ENCODE measurements around the gene ATP10A.

The ATP10A gene, protein sequence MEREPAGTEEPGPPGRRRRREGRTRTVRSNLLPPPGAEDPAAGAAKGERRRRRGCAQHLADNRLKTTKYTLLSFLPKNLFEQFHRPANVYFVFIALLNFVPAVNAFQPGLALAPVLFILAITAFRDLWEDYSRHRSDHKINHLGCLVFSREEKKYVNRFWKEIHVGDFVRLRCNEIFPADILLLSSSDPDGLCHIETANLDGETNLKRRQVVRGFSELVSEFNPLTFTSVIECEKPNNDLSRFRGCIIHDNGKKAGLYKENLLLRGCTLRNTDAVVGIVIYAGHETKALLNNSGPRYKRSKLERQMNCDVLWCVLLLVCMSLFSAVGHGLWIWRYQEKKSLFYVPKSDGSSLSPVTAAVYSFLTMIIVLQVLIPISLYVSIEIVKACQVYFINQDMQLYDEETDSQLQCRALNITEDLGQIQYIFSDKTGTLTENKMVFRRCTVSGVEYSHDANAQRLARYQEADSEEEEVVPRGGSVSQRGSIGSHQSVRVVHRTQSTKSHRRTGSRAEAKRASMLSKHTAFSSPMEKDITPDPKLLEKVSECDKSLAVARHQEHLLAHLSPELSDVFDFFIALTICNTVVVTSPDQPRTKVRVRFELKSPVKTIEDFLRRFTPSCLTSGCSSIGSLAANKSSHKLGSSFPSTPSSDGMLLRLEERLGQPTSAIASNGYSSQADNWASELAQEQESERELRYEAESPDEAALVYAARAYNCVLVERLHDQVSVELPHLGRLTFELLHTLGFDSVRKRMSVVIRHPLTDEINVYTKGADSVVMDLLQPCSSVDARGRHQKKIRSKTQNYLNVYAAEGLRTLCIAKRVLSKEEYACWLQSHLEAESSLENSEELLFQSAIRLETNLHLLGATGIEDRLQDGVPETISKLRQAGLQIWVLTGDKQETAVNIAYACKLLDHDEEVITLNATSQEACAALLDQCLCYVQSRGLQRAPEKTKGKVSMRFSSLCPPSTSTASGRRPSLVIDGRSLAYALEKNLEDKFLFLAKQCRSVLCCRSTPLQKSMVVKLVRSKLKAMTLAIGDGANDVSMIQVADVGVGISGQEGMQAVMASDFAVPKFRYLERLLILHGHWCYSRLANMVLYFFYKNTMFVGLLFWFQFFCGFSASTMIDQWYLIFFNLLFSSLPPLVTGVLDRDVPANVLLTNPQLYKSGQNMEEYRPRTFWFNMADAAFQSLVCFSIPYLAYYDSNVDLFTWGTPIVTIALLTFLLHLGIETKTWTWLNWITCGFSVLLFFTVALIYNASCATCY (N-terminal part only)

DNA sequence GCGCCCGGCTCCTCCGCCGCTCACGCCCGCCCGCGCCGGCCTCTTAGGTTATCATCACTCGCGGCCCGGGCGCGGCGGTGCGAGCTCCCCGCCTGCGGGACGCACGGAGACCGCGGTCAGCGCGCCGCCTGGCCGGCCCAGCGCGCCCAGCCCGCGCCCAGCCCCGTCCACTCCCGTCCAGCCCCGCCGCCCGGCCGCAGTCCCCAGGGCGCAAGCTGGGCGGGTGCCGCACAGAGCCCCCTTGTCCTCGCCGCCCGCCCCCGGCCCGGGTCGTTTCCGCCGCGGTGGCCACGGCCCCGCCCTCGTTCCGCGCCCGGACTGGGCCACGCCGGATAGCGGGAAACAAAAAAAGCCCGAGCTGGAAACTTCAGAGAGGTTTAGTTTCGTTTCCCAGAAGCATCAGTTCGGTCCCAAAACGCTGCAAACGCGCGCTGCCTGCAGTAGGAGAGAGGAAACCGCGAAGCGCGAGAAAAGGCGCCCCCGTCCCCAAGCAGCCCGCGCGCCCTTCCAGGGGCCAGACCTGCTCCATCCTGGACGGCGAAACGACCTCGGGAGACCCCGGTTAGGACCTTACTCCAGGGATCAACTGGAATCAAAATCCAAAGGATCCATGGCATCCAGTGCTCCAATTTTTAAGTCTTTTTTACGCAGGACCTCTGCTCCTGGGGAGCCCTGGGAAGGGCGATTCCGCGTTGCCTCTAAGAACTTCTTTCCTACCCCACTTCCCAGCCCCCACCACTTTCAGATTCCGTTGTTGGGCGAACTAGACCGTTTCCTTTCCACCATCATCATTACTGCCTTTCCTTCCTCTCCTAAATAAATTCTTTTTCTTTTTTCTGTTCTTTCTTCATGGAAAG, at the start of gene ATP10A:
Gene ATP10A (minus strand): TSS at position 217 of the 857 bp plus-strand sequence. CDS start 231 bp downstream, outside the sequence.
- peak in 1 of 2 donors; percentile 56 for DNase-seq

DNA sequence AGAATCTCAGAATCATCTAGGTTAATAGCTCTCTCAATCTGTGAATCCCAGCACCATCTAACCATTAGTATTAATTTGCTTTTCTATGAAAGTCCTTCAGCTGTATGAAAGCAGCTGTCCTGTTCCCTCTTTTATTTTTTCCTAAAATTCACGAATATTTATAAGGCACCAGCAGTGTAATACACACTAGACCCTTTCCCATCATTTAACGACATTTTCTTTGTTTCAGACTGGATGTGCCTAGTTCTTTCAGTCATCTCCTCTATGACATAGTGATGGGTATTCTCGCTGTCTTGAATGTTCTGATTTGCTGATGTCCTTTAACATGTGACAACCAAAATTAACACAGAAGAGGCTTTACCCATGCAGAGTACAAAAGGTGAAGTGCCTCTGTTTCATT, 48.9 kb upstream of the ATP10A start:
- DNase-seq = no peak

DNA sequence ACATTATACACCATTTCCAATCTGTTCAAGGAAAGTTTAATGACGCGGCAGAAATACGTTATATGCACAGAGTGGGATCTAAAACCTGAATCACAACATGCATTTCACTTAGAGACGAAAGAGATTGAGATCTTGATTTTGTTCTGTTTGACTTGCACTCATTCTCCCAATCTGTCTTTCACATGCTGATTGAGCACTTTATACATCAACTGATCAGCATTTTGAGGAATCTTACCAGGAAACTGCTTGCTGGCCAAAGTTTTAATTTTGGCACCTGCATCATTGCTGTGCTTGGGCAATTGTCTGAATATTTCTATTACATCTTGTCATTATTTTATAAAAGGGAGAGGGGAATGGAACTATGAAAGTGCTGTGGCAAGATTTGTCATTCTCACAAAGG, 47.7 kb upstream of the ATP10A start:
- no peak for DNase-seq

DNA sequence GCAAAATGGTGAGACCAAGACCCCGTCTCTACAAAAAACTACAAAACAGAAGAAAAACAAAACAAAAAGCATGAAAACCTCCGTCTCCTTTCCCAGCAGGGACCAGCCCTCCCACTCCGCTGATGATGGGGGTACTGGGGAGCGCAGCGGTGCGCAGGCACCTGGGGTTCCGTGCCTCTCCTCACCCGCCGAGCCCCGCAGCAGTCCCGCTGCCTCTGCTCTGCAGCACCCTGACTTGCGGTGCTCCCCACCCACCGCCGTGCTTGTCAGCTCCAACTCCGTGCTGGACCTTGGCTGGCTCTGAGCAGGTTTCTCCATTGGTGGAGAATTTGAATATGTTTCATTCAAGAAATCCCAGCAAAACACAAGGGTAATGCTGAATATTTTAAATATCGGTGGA, 46.7 kb upstream of the ATP10A start:
- DNase-seq = no peak

DNA sequence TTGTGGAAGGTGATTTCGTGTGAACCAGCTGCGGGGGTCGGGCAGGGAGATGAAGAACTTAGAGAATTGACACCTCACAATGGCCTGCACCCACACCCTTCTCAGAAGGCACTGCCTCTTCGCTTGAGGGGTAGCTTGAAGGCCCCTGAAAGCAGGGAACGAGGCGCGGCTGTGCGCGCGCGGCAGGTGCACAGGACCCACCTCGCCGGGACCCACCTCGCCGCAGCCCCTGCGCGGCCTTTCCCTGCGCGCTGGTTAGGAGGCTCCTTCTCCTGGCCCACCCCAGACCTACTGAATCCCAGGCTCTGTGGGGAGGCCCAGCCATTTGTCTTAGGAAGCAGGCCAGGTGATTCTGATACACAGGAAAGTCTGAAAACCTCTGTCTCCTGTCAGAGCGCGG, 46.2 kb upstream of the ATP10A start:
- DNase-seq = no peak

DNA sequence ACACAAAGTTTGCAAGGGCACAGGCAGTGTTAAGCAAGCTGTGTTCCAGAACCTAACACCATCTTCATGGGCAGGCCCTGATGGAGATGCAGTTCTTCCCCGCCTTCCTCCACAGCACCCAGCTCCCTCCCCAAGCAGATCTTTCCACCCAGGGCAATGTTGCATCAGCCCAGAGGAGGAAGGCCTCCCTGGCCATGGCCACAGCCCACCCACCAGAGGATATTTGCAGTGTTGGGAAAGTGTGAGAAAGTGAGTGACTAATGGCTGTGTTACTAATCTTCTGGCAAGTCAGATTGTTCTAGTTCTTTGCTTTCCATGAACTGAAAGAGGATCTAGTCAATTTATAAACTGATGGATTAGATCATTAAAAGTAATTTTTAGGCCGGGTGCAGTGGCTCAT, 42.0 kb upstream of the ATP10A start:
- DNase-seq = no peak

DNA sequence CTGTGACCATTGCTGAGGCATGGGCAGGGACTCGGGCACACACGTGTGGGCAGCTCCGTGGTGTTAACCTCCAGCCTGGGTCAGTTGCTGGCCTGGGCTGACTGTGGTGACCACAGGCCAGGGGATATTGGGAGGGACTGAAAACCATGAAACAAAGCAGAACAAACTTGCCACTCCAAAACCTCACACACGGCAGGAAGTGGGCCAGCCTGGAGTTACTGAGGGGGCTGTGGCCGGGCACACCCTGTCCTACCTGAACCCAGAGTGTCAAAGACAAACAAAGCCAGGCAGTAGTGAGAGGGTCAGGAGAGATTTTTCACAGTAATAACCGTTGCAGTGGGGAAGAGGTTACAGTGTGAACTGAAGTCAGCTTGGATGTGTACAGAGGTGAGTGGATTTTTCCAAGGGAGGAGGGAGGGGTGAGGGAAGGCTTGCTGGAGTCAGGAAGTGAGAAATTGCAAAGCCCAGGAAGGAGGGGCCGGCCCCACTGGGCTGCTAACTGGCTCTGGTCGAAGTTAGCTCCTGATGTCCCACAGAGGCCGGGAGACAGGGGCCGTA, 40.0 kb upstream of the ATP10A start:
- no peak for DNase-seq

DNA sequence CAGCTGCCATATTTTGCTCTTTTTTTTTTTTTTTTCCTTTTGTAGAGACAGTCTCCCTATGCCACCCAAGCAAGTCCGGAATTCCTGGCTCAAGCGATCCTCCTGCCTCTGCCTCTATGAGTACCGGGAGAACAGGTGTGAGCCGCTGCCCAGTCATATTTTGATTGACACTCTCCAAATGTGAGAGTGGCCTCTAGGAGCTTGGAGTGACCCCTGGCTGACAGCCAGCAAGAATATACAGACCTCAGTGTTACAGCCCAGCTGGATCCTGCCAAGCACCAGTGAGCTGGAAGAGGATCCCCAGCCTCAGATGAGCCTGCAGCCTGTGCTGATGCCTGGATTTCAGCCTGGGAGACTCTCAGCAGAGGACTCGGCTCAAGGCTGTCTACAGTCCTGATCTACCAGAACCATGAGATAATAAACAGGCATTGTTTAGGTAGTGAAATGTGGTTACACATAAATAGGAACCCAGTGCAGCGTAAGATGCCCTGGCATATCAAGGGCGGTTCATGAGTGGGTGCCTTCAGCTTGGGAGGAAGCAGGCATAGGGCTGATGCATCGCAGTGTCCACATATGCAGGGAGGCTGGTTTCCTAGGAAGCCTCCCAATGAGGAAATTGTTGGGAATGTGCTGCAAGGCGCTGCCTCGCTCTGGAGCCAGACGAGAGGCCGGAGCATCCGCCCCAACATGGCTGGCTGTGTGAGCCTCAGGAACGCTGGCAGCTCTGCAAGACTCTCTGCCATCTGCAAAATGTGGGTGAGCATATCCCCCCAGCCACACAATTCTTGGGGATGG, 38.9 kb upstream of the ATP10A start:
- DNase-seq = no peak

DNA sequence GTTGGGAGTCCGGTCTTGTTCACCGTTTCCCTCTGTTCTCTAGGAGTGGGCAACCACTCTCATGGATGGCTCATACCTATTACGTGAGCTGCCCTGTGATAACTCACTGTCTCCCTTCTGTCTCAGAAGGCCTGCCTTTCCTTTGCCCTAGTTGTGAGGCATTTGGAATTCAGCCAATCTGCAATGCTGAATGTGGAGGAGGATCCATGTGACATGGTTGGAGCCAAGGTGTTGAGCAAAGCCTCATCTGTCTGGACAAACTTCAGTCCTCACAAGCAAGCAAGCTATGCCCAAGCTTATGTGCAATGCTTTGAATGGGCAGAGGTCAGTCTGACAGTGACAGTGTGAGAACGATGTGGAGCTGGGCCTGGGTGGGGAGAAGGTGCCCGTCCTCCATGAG, 37.8 kb upstream of the ATP10A start:
- DNase-seq = no peak

DNA sequence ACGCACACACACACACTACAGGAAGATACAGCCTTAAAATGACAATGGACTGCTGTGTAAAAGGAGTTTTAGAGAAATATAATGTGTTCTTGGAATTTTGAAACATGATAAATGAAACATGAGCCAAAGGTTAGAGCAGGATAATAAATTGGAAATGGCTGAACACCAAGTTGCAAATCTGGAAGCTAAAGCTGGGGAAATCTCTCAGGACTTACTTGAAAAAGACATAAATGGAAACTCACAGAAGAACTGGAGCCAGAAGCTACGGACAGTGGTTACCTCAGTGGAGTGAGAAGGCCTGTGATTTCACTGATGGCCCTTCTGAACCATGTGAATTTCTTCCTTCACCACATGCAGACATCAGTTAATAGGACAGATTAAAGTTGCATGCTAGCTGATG, 37.3 kb upstream of the ATP10A start:
- no peak for DNase-seq

DNA sequence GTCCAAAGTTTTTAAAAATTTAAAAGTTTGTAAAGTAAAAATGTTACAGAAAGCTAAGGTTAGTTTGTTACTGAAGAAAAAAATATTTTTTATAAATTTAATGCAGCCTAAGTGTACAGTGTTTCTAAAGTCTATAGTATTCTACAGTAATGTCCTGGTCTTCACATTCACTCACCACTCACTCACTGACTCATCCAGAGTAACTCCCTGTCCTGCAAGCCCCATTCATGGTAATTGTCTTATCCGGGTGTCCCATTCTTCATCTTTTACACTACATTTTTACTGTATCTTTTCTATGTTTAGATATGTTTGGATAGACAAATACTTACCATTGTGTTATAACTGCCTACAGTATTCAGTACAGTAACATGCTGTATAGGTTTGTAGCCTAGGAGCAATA, 36.7 kb upstream of the ATP10A start:
- DNase-seq = no peak

DNA sequence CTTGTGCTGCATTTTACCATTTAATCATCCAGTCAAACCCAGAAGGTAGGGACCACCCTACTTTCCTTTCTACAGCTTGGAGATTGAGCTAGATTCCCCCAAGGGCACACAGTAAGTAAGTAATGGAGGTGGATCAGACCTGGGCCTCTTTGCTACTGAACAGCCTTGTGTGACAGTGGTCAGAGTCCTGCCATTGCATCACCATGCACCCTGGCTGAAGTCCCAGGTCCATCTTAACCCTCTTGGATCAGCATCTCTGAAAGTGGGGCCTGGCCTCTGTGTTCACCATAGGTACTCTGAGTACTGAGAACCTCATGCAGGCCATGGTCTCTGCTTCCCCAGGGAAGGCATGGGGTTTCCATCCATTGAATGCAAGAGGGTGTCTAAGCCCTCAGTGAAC, 34.5 kb upstream of the ATP10A start:
- no peak for DNase-seq

DNA sequence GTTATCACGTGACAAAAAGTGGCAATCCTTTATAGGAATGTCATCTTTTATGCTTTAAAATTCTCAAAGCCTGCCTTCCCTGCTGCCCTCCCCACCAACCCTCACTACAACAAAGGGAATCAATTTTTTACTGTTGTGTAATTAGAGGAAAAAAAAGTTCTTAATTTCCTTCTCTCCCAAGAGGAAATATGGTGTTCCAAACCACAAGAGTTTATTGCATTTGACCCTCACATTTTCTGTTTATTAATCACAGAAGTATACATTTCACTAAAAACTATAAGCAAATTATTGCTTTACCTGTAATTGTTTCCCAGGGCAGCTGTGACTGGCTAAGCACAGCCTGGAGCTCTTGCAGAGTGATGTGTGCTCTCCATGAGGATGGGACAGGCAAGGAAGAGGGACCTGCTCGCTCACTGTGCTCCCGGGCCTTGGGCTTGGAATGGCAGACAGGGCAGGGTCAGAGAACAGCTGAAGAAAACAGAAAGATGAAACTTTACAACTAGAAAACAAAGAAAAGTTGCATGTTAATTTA, 31.3 kb upstream of the ATP10A start:
- no peak for DNase-seq

DNA sequence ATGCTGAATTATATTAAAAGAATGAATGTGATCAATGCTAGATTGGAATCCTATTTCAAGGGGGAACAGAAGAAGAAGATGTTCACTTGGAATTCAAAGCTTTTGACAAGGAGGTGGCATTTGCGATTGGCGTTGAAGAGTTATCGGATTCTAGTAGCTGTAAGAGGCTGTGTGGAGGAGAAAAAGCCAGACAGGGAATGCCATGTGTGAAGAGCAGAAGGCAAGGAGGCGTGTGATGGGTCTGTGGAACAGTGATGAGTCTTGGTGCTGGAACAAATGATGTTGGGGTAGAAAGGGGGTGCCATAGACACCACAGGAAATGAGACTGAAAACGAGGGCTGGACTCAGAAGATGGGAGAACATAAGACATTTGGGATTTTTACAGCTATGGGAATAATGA, 30.5 kb upstream of the ATP10A start:
- no peak for DNase-seq

DNA sequence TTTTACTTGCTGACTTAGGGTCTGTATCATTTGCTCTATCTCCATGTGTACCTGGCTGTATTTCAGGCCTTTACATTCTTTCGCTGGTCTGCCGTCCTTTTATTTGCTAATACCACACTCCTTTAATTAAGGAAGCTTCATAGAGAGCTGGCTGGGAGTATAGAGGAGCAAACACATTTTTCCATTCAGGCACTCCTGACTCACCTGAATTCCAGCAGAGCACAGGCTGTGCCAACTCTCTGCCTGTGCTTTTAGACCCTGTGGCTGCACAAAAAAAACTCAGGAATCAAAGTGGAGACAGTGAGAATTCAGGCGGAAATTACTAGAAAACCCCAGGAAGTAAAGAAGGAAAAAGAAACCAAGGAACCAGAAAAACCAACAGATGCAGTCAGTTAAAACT, 29.0 kb upstream of the ATP10A start:
- no peak for DNase-seq

DNA sequence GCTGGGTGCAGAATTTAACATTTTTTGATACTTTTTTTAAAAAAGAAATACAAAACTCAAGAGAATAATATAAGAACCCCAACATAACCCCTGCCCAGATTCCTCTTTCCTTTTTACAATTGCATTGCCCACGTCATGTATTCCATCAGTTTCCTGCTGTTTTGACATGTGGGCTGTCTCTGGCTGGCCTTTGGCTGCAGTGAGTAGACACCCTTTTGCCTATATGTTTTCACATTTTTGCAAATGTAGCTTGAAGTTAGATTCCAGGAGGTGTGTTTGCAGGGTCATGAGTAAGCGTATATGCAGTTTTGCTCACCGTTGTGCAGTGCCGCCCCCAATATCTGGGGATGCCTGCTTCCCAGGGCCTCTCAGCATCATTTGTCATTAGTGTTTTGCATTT, 28.0 kb upstream of the ATP10A start:
- no peak for DNase-seq

DNA sequence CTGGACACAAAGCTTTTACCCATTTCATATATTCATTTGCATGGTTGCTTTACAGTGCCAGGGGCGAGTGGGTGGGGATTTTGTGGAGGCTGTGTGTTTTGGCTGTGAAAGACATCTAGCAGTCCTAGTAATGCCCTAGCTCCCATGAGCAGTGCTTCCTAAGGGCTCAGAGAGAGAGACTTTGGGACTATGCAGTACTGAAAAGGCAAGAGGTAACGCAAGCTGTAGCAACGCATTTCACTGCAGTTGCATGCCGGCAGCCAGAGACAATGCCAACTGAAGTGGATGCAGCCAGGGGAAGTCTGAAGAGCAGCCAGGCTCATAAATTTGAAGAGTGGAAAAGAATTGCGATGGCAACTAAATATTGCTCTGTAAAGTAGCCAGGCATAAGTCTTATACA, 27.4 kb upstream of the ATP10A start:
- DNase-seq = no peak

DNA sequence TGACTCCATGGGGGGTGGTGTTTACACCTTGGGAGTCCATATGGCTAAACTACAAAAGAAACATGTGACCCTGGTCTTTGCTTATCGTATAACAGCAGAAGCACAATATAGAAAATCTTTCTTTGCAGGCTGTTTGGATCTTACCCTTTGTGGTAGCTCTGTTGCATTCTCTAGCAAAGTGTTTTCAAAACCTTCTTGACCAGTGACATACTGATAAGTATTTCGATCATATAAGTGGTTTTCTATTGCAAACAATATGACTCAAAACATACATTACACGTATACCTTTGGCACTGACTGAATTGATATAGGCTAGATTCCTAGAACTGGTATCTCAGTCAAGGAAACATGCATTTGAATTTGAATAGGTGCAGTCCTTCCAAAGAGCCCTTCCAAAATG, 24.7 kb upstream of the ATP10A start:
- DNase-seq = no peak

DNA sequence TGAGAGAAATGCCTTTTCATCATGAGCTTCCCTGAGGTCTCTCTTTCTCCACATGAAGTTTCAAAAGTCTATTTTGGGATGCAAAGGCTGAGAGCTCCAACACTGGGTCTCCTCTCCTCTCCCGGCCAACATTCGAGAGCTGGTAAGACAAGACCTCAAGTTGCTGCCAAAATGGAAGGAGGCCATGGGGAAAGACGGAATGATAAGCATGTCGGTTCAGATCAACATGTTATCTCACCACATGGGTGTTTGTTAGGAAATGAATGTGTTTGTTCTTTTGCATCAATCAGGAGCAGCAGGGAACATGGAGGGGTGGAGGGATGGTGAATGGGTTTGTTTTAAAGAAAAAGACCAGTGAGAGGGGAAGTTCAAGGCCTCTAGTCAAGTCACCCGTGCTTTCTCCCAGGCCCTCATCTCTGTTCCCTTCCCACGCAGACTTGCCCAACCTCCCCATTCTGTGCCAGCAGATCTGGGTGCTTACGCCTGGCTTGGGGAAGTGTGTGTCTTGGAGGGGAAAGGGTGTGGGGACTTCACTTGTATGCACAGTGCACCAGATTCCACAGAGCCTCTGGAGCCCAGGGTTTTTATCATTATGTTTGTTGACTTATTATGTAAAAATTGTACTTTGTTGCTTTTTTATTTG, 23.5 kb upstream of the ATP10A start:
- no peak for DNase-seq

DNA sequence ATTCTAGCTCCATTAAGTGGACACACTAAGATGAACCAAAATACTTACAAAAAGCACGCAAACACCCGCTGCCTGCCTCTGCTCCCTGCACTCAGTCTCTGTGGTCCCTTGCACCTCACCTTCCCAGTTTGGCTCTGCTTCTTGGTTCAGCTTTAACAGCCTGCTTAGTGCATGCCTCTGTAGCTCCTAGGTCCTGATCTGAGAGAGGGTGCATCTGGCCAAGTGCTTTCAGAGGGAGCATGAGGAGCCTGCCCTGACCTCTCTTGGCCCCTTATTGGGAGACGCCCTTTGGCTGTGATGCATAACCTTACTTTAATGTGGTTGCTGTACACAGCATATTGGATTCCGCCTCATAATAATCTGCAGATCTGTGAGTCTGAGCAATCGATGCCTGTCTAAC, 21.2 kb upstream of the ATP10A start:
- DNase-seq = no peak

All from bone marrow (tissue), 2 donors.